HUES64 (cell line): ENCODE measurements around the gene RPL18.
"Not testable (repeated sequence)": the region's sequence is repeated elsewhere in the genome, so short reads cannot be mapped to it uniquely, and the experiment has no call there.

Experiments used
- H3K27ac ChIP-seq: 2 replicates; pipeline ENCODE4 v1.7.0; 2013; ENCODE audit warnings: low read depth, low read length, inconsistent platforms
- H3K27me3 ChIP-seq: 2 replicates; pipeline ENCODE4 v1.6.1; 2013; ENCODE audit warnings: mild to moderate bottlenecking, low read length; ENCODE audit not compliant: insufficient read depth
- H3K36me3 ChIP-seq: 2 replicates; pipeline ENCODE4 v1.6.1; 2013; ENCODE audit warnings: mild to moderate bottlenecking, low read length; ENCODE audit not compliant: insufficient read depth
- H3K4me1 ChIP-seq: 2 replicates; pipeline ENCODE4 v1.6.1; 2013; ENCODE audit warnings: mild to moderate bottlenecking, low read length, moderate library complexity; ENCODE audit not compliant: insufficient read depth
- H3K4me3 ChIP-seq: 2 replicates; pipeline ENCODE4 v1.5.1; 2013; ENCODE audit warnings: mild to moderate bottlenecking, low read length, moderate library complexity
- H3K9ac ChIP-seq: 2 replicates; pipeline ENCODE4 v1.6.1; 2013; ENCODE audit warnings: mild to moderate bottlenecking, low read depth, low read length
- H3K9me3 ChIP-seq: 2 replicates; pipeline ENCODE4 v1.6.1; 2013; ENCODE audit warnings: low read depth, low read length; ENCODE audit not compliant: insufficient read depth
- WGBS: fragments of 150-250, 120-280 bp; methylation state at CpG from one replicate; pipeline ENCODE4 v1.1.7; 2013; ENCODE audit warnings: missing lambda C conversion rate; 5-methylcytosine and 5-hydroxymethylcytosine counted together

Gene RPL18

GRCh38 chr19:48595833-48596232 lies 23.1 kb downstream of the RPL18 start:
- H3K4me1 ChIP-seq = no peaks in the 10 kb centered on the region
- no peak overlapping the region for H3K9ac ChIP-seq
- no peak overlapping the region for H3K27ac ChIP-seq
- no peak overlapping the region for H3K4me3 ChIP-seq
- no peaks in the 10 kb centered on the region for H3K36me3 ChIP-seq
- WGBS = 86% methylated on average over 6 of the region's 6 CpGs
- H3K27me3 ChIP-seq = no peaks in the 10 kb centered on the region
- H3K9me3 ChIP-seq = no peaks in the 10 kb centered on the region

- H3K4me1 ChIP-seq = no peaks in the 10 kb centered on the region
- no peak overlapping the region for H3K9ac ChIP-seq
- no peak overlapping the region for H3K27ac ChIP-seq
- no peaks in the 10 kb centered on the region for H3K9me3 ChIP-seq
- H3K4me3 ChIP-seq = no peak overlapping the region
- no peaks in the 10 kb centered on the region for H3K27me3 ChIP-seq
- 87% methylated on average over 9 of the region's 9 CpGs for WGBS
- no peaks in the 10 kb centered on the region for H3K36me3 ChIP-seq
Observed at GRCh38 chr19:48595171-48595570, 23.8 kb downstream of the RPL18 start.

GRCh38 chr19:48591021-48591420 lies 28.0 kb downstream of the RPL18 start:
- WGBS = 79% methylated on average over 5 of the region's 5 CpGs
- no peak overlapping the region for H3K9ac ChIP-seq

GRCh38 chr19:48588670-48589401 lies 30.1 kb downstream of the RPL18 start:
- WGBS = 7% methylated on average over 36 of the region's 36 CpGs
- H3K9ac ChIP-seq = no peak overlapping the region; the same call in 1 of the 2 replicates

More at GRCh38 chr19:48591021-48591420, 28.0 kb downstream of the RPL18 start:
- H3K27me3 ChIP-seq = no peaks in the 10 kb centered on the region
- no peaks in the 10 kb centered on the region for H3K4me1 ChIP-seq
- H3K9me3 ChIP-seq = no peaks in the 10 kb centered on the region
- H3K27ac ChIP-seq = no peak overlapping the region
- H3K4me3 ChIP-seq = no peak overlapping the region
- no peaks in the 10 kb centered on the region for H3K36me3 ChIP-seq

GRCh38 chr19:48587387-48587786 lies 31.6 kb downstream of the RPL18 start:
- H3K9me3 ChIP-seq = no peaks in the 10 kb centered on the region
- no peaks in the 10 kb centered on the region for H3K27me3 ChIP-seq
- 89% methylated on average over 3 of the region's 3 CpGs for WGBS
- H3K9ac ChIP-seq = no peak overlapping the region
- no peak overlapping the region for H3K4me3 ChIP-seq
- peaks cover 4% of the 10 kb centered on the region for H3K4me1 ChIP-seq
- no peaks in the 10 kb centered on the region for H3K36me3 ChIP-seq
- no peak overlapping the region for H3K27ac ChIP-seq

More at GRCh38 chr19:48588670-48589401, 30.1 kb downstream of the RPL18 start:
- H3K4me1 ChIP-seq = peaks cover 3% of the 10 kb centered on the region
- no peaks in the 10 kb centered on the region for H3K27me3 ChIP-seq
- peak overlapping the region; percentile 55 for H3K4me3 ChIP-seq
- H3K36me3 ChIP-seq = no peaks in the 10 kb centered on the region
- H3K27ac ChIP-seq = no peak overlapping the region
- no peaks in the 10 kb centered on the region for H3K9me3 ChIP-seq

GRCh38 chr19:48582168-48582567 lies 36.8 kb downstream of the RPL18 start:
- Histone ChIP-seq H3K4me3 (no peak overlapping the region), H3K27ac (no peak overlapping the region), H3K4me1 (peaks cover 4% of the 10 kb centered on the region), H3K27me3 (no peaks in the 10 kb centered on the region), H3K9me3 (no peaks in the 10 kb centered on the region), H3K9ac (no peak overlapping the region), H3K36me3 (no peaks in the 10 kb centered on the region)
- 95% methylated on average over 1 of the region's 2 CpGs for WGBS

- Histone ChIP-seq H3K36me3 (no peaks in the 10 kb centered on the region), H3K9ac (no peak overlapping the region), H3K27ac (no peak overlapping the region), H3K27me3 (no peaks in the 10 kb centered on the region), H3K4me3 (no peak overlapping the region), H3K4me1 (peaks cover 1% of the 10 kb centered on the region; the same call in 1 of the 2 replicates), H3K9me3 (no peaks in the 10 kb centered on the region)
- WGBS = 90% methylated on average over 3 of the region's 3 CpGs
Observed at GRCh38 chr19:48578891-48579290, 40.1 kb downstream of the RPL18 start.

GRCh38 chr19:48577908-48578307 lies 41.1 kb downstream of the RPL18 start:
- not testable (repeated sequence) for H3K36me3 ChIP-seq, H3K27me3 ChIP-seq, H3K4me1 ChIP-seq, H3K9ac ChIP-seq, H3K27ac ChIP-seq, H3K4me3 ChIP-seq, H3K9me3 ChIP-seq
- WGBS = 95% methylated on average over 7 of the region's 7 CpGs

GRCh38 chr19:48575931-48576622 lies 42.9 kb downstream of the RPL18 start:
- Histone ChIP-seq H3K4me3 (no peak overlapping the region), H3K4me1 (peaks cover 4% of the 10 kb centered on the region)
- 88% methylated on average over 23 of the region's 23 CpGs for WGBS

GRCh38 chr19:48573163-48573505 lies 45.8 kb downstream of the RPL18 start:
- H3K4me1 ChIP-seq = peaks cover 11% of the 10 kb centered on the region
- H3K36me3 ChIP-seq = no peaks in the 10 kb centered on the region
- H3K27me3 ChIP-seq = no peaks in the 10 kb centered on the region
- WGBS = 59% methylated on average over 12 of the region's 12 CpGs
- H3K9ac ChIP-seq = no peak overlapping the region
- 0 out of 2 replicates have a peak overlapping the region, but pooled peaks have one; percentile 27 for H3K27ac ChIP-seq
- H3K9me3 ChIP-seq = no peaks in the 10 kb centered on the region
- no peak overlapping the region for H3K4me3 ChIP-seq

More at GRCh38 chr19:48575931-48576622, 42.9 kb downstream of the RPL18 start:
- H3K27me3 ChIP-seq = no peaks in the 10 kb centered on the region
- no peaks in the 10 kb centered on the region for H3K9me3 ChIP-seq
- H3K27ac ChIP-seq = no peak overlapping the region
- H3K9ac ChIP-seq = no peak overlapping the region
- H3K36me3 ChIP-seq = no peaks in the 10 kb centered on the region

GRCh38 chr19:48571378-48572162 lies 47.4 kb downstream of the RPL18 start:
- Histone ChIP-seq H3K9me3 (no peaks in the 10 kb centered on the region), H3K9ac (no peak overlapping the region), H3K27ac (no peak overlapping the region), H3K27me3 (no peaks in the 10 kb centered on the region), H3K4me3 (no peak overlapping the region), H3K36me3 (no peaks in the 10 kb centered on the region), H3K4me1 (peaks cover 12% of the 10 kb centered on the region)
- 84% methylated on average over 5 of the region's 5 CpGs for WGBS
